DOHH2 (cell line): ENCODE measurements around the gene EPS15.
"Not testable (repeated sequence)": the region's sequence is repeated elsewhere in the genome, so short reads cannot be mapped to it uniquely, and the experiment has no call there.

Source experiments
- H3F3A ChIP-seq: fragments of 200-600 bp; sonication (generic), shearing (Covaris generic); 2 replicates; pipeline ENCODE4 v1.6.0; 2016; ENCODE audit warnings: antibody characterized with exemption, mild to moderate bottlenecking; ENCODE audit not compliant: control insufficient read depth, insufficient read depth
- H3K27ac ChIP-seq: fragments of 200-600 bp; sonication (generic); 2 replicates; pipeline ENCODE4 v1.5.1; 2014; ENCODE audit warnings: low read depth, mild to moderate bottlenecking, low read length, moderate library complexity
- H3K27me3 ChIP-seq: fragments of 200-600 bp; sonication (generic); 2 replicates; pipeline ENCODE4 v1.6.1; 2014; ENCODE audit warnings: mild to moderate bottlenecking, low read length, mixed read lengths; ENCODE audit not compliant: control insufficient read depth
- H3K36me3 ChIP-seq: fragments of 200-600 bp; sonication (generic); 2 replicates; pipeline ENCODE4 v1.6.1; 2014; ENCODE audit warnings: mild to moderate bottlenecking, low read length, moderate library complexity, mixed read lengths; ENCODE audit not compliant: control insufficient read depth
- H3K4me1 ChIP-seq: fragments of 200-600 bp; sonication (generic); 2 replicates; pipeline ENCODE4 v1.6.1; 2014; ENCODE audit warnings: mild to moderate bottlenecking, low read length, mixed read lengths; ENCODE audit not compliant: control insufficient read depth
- H3K4me2 ChIP-seq: fragments of 200-600 bp; sonication (generic); 2 replicates; pipeline ENCODE4 v1.6.0; 2014; ENCODE audit warnings: mild to moderate bottlenecking, low read length, moderate library complexity
- H3K4me3 ChIP-seq: fragments of 200-600 bp; sonication (generic); 2 replicates; pipeline ENCODE4 v1.5.1; 2014; ENCODE audit warnings: mild to moderate bottlenecking, low read length, mixed read lengths
- H3K79me2 ChIP-seq: fragments of 200-600 bp; sonication (generic); 2 replicates; pipeline ENCODE4 v1.6.1; 2014; ENCODE audit warnings: mild to moderate bottlenecking, low read length, mixed read lengths; ENCODE audit not compliant: control insufficient read depth
- H3K9me2 ChIP-seq: fragments of 200-600 bp; sonication (generic); replicated peaks from 2 replicates; pipeline ENCODE4 v1.6.1; 2014; ENCODE audit warnings: mild to moderate bottlenecking, low read length, mixed read lengths; ENCODE audit not compliant: control insufficient read depth
- H3K9me3 ChIP-seq: fragments of 200-600 bp; sonication (generic); 2 replicates; pipeline ENCODE4 v1.6.1; 2014; ENCODE audit warnings: antibody characterized with exemption, low read length, mixed read lengths; ENCODE audit not compliant: control insufficient read depth, insufficient read depth
- H4K20me1 ChIP-seq: fragments of 200-600 bp; sonication (generic); 2 replicates; pipeline ENCODE4 v1.6.0; 2014; ENCODE audit warnings: low read depth, mild to moderate bottlenecking, antibody characterized with exemption, low read length, moderate library complexity; ENCODE audit not compliant: control insufficient read depth, insufficient read depth
- CTCF ChIP-seq: fragments of 200-600 bp; sonication (generic); IDR thresholded peaks from one replicate; pipeline ENCODE4 v1.5.1; 2014; ENCODE audit warnings: antibody characterized with exemption, mild to moderate bottlenecking, low read depth, low read length; ENCODE audit not compliant: poor library complexity, severe bottlenecking
- EZH2phosphoT487 ChIP-seq: fragments of 200-600 bp; sonication (generic); IDR thresholded peaks from 2 replicates; pipeline ENCODE4 v1.6.1; 2017; ENCODE audit warnings: borderline replicate concordance, mild to moderate bottlenecking, antibody characterized with exemption, low read length, moderate library complexity, mixed read lengths

The EPS15 gene

GRCh38 chr1:51472359-51472758 lies 46.7 kb downstream of the EPS15 start:
- H3K27me3 ChIP-seq = no peaks in the 10 kb centered on the region
- H3K9me2 ChIP-seq = no peaks in the 10 kb centered on the region
- H3K79me2 ChIP-seq = peaks cover 24% of the 10 kb centered on the region
- no peaks in the 10 kb centered on the region for H4K20me1 ChIP-seq
- no peaks in the 10 kb centered on the region for H3K9me3 ChIP-seq
- H3F3A ChIP-seq = peaks cover 12% of the 10 kb centered on the region
- H3K4me2 ChIP-seq = no peak overlapping the region
- H3K36me3 ChIP-seq = peaks cover 61% of the 10 kb centered on the region
- TF ChIP-seq CTCF (no peak), EZH2phosphoT487 (no peak)
- no peak overlapping the region for H3K4me3 ChIP-seq
- H3K4me1 ChIP-seq = no peaks in the 10 kb centered on the region
- H3K27ac ChIP-seq = no peak overlapping the region

- Histone ChIP-seq H3K4me1 (no peaks in the 10 kb centered on the region), H3K27me3 (no peaks in the 10 kb centered on the region), H3K9me3 (no peaks in the 10 kb centered on the region), H3K79me2 (peaks cover 29% of the 10 kb centered on the region), H3K4me3 (no peak overlapping the region), H3K4me2 (no peak overlapping the region), H3K9me2 (no peaks in the 10 kb centered on the region), H3F3A (peaks cover 12% of the 10 kb centered on the region), H3K36me3 (peaks cover 84% of the 10 kb centered on the region), H4K20me1 (no peaks in the 10 kb centered on the region), H3K27ac (no peak overlapping the region)
- no peak for TF ChIP-seq CTCF
- no peak for TF ChIP-seq EZH2phosphoT487
Measured at GRCh38 chr1:51469518-51469917, 49.5 kb downstream of the EPS15 start.

- H4K20me1 ChIP-seq = no peaks in the 10 kb centered on the region
- no peaks in the 10 kb centered on the region for H3K9me3 ChIP-seq
- peaks cover 10% of the 10 kb centered on the region for H3K79me2 ChIP-seq
- no peak overlapping the region for H3K4me3 ChIP-seq
- H3K36me3 ChIP-seq = peaks cover 78% of the 10 kb centered on the region
- TF ChIP-seq EZH2phosphoT487 (no peak), CTCF (no peak)
- H3K4me2 ChIP-seq = no peak overlapping the region
- H3F3A ChIP-seq = peaks cover 5% of the 10 kb centered on the region; the same call in 1 of the 2 replicates
- H3K9me2 ChIP-seq = no peaks in the 10 kb centered on the region
- H3K27ac ChIP-seq = no peak overlapping the region
- H3K27me3 ChIP-seq = no peaks in the 10 kb centered on the region
- H3K4me1 ChIP-seq = no peaks in the 10 kb centered on the region
Measured at GRCh38 chr1:51464828-51465227, 54.2 kb downstream of the EPS15 start.

- no peak for TF ChIP-seq CTCF
- TF ChIP-seq EZH2phosphoT487 = no peak
- Histone ChIP-seq H3K27ac (no peak overlapping the region), H3K4me1 (no peaks in the 10 kb centered on the region), H3K79me2 (peaks cover 7% of the 10 kb centered on the region; the same call in 1 of the 2 replicates), H3K9me2 (no peaks in the 10 kb centered on the region), H3K36me3 (peaks cover 74% of the 10 kb centered on the region), H3K4me3 (no peak overlapping the region), H3F3A (peaks cover 5% of the 10 kb centered on the region; the same call in 1 of the 2 replicates), H3K9me3 (no peaks in the 10 kb centered on the region), H3K27me3 (no peaks in the 10 kb centered on the region), H4K20me1 (no peaks in the 10 kb centered on the region), H3K4me2 (no peak overlapping the region)
Measured at GRCh38 chr1:51463561-51463960, 55.5 kb downstream of the EPS15 start.

- H3K79me2 ChIP-seq, H3K9me2 ChIP-seq, H3K4me3 ChIP-seq, H3K27me3 ChIP-seq, H3K9me3 ChIP-seq, H3K4me1 ChIP-seq, H3F3A ChIP-seq, H3K27ac ChIP-seq, H3K4me2 ChIP-seq, H4K20me1 ChIP-seq: not testable (repeated sequence)
- H3K36me3 ChIP-seq = peaks cover 73% of the 10 kb centered on the region
Measured at GRCh38 chr1:51462289-51462688, 56.8 kb downstream of the EPS15 start.
